8988T (cell line): ENCODE results near the gene CPN2.

Source experiments
- DNase-seq: peaks from one replicate; pipeline ENCODE4 v3.0.0; 2011

Gene CPN2

GRCh38 chr3:194379651-194380050 is 28.5 kb upstream of the CPN2 start:
- no peak for DNase-seq

GRCh38 chr3:194379231-194379630 is 28.1 kb upstream of the CPN2 start:
- no peak for DNase-seq

DNA sequence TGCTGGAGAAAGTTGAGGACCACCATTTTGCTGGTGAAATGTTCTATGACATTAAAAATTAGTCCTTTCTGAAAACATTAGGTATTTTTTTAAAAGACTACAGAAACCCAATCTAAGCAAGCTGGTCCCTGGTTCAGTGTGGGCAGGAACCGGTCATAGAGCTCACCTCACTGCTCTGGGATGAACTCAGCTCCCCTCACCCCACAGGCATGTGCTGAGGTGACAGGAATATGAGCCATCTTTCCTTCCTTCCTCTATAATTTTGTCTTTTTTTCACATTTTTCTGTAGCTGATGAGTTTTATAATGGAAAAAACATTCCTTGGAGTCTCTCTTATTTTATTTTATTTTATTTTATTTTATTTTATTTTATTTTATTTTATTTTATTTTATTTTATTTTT is 26.6 kb upstream of the CPN2 start:
- DNase-seq, result no peak

- DNase-seq, result no peak
Observed at GRCh38 chr3:194376241-194376560, 25.1 kb upstream of the CPN2 start.

DNA sequence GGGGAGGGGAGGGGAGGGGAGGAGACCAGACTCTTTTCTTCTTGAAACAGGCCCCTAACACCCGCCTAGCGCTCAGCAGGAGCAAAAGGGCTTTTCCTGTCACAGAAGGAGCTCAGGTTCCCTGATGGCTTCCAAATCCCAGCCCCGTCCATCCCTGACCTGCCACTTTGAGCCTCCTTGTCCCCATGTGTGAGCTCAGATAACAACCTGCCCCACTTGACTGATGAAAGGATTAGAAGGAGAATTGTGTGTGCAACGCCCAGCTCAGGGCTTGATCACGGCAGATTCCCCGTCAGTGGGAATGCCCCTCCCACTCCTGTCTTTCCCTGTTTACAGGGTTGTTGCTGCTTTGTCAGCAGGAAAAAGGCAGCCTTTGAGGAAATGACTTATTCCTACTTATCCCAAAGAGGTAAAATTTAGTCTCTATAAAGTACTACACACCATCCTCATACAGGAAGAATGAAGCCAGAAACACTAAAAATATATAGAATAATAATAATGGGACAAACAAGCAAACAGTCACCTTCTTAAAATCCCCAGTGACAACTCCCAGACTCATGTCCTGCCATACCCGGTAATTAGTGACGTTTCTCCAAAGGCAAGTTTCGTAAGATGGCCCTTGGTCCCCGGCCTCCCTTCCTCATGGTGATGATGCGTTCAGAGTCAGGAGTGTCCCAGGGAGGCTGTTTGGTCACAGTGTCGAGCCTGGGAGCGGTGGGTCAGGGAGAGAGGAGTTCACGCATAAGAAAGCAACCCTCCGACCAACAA is 24.5 kb upstream of the CPN2 start:
- no peak for DNase-seq

DNA sequence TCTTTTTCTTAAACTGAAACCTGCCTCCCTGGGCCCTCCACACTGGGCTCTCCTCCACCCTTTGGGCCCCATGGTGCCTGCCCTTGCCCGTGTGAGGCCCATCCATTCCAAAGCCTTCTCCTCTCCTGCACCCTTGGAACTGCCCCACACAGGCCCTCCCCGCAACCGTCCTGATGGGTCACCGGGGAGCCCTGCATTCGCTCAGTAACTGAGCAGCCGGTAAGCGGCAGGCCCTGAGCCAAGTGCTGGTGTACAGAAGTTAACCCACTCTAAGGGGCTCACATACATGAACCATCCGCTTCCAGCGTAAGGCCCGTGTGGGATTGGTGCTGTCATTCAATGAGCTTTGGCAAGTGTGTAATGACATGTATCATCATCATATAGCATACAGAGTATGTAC is 23.8 kb upstream of the CPN2 start:
- no peak for DNase-seq

DNA sequence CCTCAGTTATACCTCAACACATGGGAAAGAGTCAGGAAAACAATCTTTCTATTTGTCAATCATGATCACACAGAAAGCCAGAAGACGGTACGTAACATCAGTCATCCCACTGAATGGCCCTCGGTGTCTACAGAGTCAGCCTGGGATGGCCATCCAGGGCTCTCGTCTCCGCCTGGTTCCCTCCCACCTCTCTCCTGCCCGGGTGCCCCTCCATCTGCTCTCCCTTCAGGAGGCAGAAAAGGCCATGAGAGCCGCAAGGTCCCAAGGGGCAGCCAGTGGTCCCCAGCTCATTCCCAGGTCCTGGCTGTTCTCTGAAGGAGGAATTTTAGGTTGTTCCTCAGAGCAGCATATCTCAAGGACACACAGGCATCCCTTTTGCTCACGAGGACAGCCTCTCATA is 22.8 kb upstream of the CPN2 start:
- DNase-seq, result no peak

DNA sequence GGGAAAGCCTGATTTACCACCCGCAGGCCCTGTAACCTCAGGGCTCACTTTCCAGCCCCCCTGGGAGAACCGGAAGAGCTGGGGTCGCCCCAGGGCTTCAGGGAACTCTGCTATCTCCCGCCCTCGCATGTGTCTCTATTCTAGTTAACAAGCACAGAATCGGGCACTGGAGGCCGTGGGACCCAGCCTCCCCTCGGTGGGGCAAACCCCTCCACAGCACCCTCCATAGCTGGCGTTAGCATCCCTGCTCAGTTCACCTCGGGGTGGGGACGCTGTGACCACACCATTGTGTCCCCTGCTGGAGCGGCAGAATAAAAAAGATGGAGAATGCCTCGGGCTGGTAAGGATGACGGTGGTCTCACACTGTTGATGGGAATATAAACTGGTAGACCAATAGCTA is 21.9 kb upstream of the CPN2 start:
- no peak for DNase-seq

DNA sequence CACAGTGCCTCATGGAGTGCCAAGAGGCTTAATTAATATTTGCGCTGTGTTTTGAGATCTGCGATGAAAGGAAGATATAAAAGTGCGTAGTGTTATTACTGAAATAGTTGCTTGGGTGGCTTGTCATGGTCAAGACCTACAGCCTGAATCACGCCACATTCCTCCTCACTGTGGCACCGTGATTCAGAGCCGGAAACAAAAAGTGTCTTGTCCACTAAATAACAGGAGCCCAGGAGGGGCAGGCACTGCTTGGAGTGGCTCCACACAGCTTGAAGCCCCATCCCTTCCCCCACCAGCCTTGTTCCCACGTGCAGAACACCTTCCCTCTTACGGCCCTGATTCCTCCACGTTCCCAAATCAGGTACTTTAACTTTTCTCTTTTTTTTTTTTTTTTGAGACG is 19.6 kb upstream of the CPN2 start:
- DNase-seq, result no peak

DNA sequence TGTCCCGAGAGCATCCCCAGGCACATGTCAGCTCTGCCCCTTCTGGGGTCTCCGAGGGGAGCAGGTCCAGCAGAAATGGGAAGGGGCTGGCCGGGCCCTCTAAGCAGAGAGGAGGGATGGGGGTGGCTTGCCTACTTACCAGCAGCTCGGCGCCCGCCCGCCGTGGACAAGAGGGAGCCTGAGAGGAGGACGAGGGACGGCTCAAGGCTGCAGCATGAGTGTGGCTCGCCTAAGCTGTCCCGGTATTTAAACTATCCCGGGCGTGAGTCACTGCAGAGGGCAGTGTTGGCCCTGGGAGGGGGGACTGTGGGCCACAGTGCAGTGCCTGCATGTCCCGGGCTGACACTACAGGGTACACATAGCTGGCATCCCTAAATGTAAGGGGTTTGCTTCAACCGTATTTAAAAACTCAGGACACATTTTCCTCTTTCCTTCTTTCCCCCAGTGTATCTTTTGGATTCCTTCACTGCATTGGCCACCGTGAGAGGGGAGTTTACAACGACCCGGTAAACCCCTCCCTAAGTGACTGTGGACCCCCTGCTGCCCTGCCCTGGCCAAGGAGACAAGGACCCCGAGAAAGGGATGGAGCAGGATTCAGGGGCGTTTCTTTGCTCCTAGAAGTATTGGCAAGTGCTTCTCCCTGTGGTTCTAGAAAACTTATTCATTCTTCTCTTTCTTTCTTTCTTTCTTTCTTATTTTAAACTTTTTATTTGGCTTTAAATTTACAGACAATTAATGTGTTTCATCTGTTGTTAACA is 18.6 kb upstream of the CPN2 start, which contains the start of gene LRRC15:
Gene LRRC15, minus strand, starts transcription at position 222 of the 758 bp plus-strand sequence. CDS start 8,700 bp downstream, outside the sequence.
- peak; percentile 86 for DNase-seq

GRCh38 chr3:194368918-194369317 is 17.8 kb upstream of the CPN2 start:
- no peak for DNase-seq

- DNase-seq, result no peak
Observed at GRCh38 chr3:194367992-194368841, 17.1 kb upstream of the CPN2 start.

DNA sequence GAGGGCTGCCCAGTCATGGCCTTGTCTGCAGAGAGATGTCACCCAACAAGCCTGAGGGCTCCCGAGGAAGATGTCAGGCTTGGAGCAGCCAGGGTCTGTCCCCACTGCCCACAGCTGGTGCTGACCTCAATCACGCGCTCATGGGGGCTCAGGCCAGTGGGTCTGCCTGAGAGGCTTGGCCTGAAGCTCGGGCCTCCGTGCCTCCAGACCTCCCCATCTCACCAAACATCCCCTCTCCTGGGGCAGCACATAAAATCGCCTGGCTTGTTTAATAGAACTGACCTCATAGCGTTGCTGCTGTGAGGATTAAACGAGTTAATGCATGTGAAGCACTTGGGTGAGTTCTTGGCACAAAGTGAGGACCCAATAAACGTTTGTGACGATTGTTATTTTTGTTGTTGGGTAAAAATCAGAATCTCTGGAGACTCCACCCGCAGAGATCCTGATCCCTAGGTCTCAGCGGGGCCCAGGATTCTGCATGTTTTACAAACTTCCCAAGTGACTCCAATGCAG is 14.9 kb upstream of the CPN2 start:
- DNase-seq, result no peak

DNA sequence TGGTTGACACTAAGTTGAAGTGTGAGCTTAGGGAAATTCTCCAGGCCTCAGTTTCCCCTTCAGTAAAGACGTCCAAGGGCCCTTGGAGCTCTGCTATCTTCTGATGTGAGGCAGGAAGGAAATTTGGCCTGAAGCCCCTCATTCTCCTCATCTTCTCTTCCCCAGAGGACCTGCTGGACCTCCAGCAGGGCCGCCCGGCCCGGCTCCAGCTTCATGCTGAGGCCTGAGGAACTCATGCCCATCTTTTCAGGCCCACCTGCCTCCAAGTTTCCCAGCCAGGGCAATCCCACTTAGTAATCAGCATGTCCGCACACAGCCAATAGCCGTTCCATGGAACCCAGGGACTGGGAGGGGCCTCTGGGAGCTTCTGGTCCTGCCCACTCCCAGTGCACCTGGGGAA is 14.4 kb upstream of the CPN2 start:
- DNase-seq, result no peak

DNA sequence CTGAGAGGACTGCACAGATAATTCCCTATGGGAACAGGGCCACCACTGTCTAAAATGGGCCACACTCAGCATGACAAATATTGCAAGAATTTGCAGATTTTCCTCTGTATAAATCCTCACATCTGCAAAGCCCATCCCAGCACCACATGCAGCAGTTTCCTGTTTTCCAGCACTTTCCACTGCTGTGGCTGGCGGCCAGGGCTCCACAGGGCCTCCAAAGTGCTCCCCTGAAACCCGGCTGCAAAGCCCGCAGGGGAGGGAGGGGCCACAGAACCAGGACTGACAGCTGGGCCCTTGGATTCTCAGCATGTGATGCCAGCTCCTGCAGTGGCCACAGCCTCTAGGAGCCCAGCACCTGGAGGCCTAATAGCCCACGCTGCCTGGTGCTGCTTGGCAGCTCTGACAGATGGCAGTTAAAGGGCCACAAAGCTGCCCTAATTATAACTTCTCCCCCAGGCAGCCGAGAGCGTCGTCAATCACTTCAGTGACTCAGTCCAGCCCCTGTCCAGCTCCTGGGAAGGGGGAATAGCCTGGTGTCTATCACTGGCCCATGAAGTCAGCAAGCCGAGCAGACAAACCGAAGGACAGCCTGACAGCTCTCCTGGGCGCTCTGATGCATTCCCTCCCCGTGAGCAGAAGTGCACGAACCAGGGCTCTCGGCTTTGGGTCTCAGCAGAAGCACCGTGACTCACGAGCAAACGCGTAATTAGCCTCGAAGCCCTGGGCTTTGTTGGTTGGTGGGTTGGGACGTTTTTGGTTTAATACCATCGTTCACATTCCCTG is 13.7 kb upstream of the CPN2 start:
- no peak for DNase-seq

GRCh38 chr3:194364314-194364651 is 13.2 kb upstream of the CPN2 start:
- DNase-seq, result no peak

- no peak for DNase-seq
Observed at GRCh38 chr3:194360568-194360967, 9.4 kb upstream of the CPN2 start.

- no peak for DNase-seq
Observed at GRCh38 chr3:194357681-194358080, 6.6 kb upstream of the CPN2 start.

- no peak for DNase-seq
Observed at GRCh38 chr3:194355379-194355778, 4.3 kb upstream of the CPN2 start.

DNA sequence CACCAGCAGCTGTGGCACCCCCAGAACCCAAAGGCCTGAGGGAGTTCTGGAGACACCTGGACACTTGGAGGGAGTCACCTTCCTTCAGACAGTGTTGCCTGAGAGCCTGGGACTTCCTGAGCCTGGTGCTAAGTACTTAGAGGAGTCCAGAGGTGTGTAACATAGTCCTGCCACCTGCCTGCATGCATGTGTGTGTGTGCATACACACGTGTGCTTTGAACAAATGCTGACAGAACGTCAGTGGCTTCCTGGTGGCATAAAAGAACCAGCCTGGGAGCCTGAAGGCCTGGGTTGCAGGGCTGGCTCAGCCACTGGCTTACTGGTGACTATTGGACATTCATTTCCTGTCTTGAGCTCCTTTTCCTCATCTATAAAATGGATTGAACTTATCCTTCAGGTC is 3.2 kb upstream of the CPN2 start:
- DNase-seq, result no peak

DNA sequence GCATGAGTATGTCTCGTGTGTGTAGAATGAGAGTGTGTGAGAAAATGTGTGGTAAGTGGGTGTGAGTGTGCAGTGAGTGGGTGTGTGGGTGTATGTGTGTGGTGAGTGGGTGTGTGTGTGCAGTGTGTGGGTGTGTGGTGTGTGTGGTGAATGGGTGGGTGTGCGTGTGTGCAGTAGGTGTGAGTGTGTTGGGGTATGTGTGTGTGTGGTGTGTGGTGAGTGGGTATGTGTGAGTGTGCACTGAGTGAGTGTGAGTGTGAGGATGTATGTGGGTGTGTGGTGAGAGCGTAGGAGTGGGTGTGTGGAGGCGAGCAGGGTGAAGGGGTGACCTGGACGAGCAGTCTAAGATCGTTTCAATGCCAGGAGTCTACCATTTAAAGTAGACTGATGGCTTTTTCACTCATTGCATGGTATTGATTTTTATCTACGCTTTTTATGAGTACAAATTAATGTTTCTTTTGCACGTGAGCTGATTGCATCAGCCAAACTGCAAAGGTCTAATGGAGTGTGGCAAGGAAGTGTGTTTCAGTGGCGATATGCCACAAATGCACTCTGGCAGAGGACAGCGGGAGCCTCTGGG is 1.6 kb upstream of the CPN2 start:
- DNase-seq, result no peak

GRCh38 chr3:194351952-194352536 is 916 bp upstream of the CPN2 start:
- no peak for DNase-seq
